Left lobe of liver (tissue), 2 donors: ENCODE results near the gene SETD2. TPM values are rescaled to one million over a fixed set of nuclear protein-coding genes. Genes with fewer than 3 reads are reported as not detected.

ENCODE experiments used
- ATAC-seq: fragments of 200-7000 bp; cut with Tn5 transposase; one replicate; pipeline ENCODE4 v1.9.1; 2020; ENCODE audit warnings: mild to moderate bottlenecking, moderate library complexity
- DNase-seq: peaks from one replicate; pipeline ENCODE4 v3.0.0-alpha.2; 2020; ENCODE audit warnings: low spot score
- total RNA-seq: library from RNA; stranded (reverse); gene quantifications from one replicate; pipeline ENCODE4 v1.2.1, GENCODE V29; 2021
- donor health status: DM: no; HTN: no; CAD: no; lungs with moderate emphysema.
- donor health status: DM: no; HTN: yes; CAD: no.

Gene SETD2
- total RNA-seq, 1 donor from 2014 or later: 21.5 TPM

GRCh38 chr3:47000198-47000815 is 163.6 kb downstream of the SETD2 start:
- ATAC-seq: no peak
- DNase-seq: no peak

- ATAC-seq (no peak), DNase-seq (no peak)
Measured at GRCh38 chr3:46999516-47000197, 164.3 kb downstream of the SETD2 start.

- ATAC-seq (no peak), DNase-seq (no peak)
Measured at GRCh38 chr3:46998852-46999515, 164.9 kb downstream of the SETD2 start.

GRCh38 chr3:46998121-46998851 is 165.6 kb downstream of the SETD2 start:
- DNase-seq: peak; percentile 65
- peak; percentile 71 for ATAC-seq

GRCh38 chr3:46997453-46998091 is 166.3 kb downstream of the SETD2 start:
- DNase-seq: no peak
- no peak for ATAC-seq

GRCh38 chr3:46996689-46997452 is 167.0 kb downstream of the SETD2 start:
- DNase-seq (no peak), ATAC-seq (no peak)

- DNase-seq: no peak
- no peak for ATAC-seq
Measured at GRCh38 chr3:46995901-46996562, 167.9 kb downstream of the SETD2 start.

- ATAC-seq: no peak
- DNase-seq: no peak
Measured at GRCh38 chr3:46994801-46995731, 168.8 kb downstream of the SETD2 start.

- ATAC-seq: no peak
Measured at GRCh38 chr3:46993986-46994385, 169.9 kb downstream of the SETD2 start.

GRCh38 chr3:46993292-46993691 is 170.6 kb downstream of the SETD2 start:
- no peak for ATAC-seq
- DNase-seq: no peak

More at GRCh38 chr3:46993986-46994385, 169.9 kb downstream of the SETD2 start:
- no peak for DNase-seq

GRCh38 chr3:46992231-46992630 is 171.7 kb downstream of the SETD2 start:
- ATAC-seq: no peak
- no peak for DNase-seq

GRCh38 chr3:46991406-46992165 is 172.3 kb downstream of the SETD2 start:
- DNase-seq: no peak
- no peak for ATAC-seq

- DNase-seq (no peak), ATAC-seq (no peak)
Measured at GRCh38 chr3:46990573-46991374, 173.1 kb downstream of the SETD2 start.

GRCh38 chr3:46989146-46989810 is 174.6 kb downstream of the SETD2 start:
- no peak for DNase-seq
- ATAC-seq: no peak

GRCh38 chr3:46988616-46989015 is 175.3 kb downstream of the SETD2 start:
- ATAC-seq (no peak), DNase-seq (no peak)

GRCh38 chr3:46987743-46988401 is 176.0 kb downstream of the SETD2 start:
- ATAC-seq: peak; percentile 65
- peak; percentile 65 for DNase-seq
